Muscle layer of duodenum (tissue), 2 donors: ENCODE measurements around the gene C10orf67.

Source experiments
- H3K27ac ChIP-seq: one replicate; pipeline ENCODE4 v1.7.0; 2013; ENCODE audit warnings: mild to moderate bottlenecking, low read length
- H3K27me3 ChIP-seq: one replicate; pipeline ENCODE4 v1.7.0; 2013; ENCODE audit warnings: low read depth, mild to moderate bottlenecking, control low read depth, low read length
- H3K36me3 ChIP-seq, 2 donors: one replicate each; pipeline ENCODE4 v1.7.0; 2013; ENCODE audit warnings: low read length in 2 of 2, control low read depth in 1 of 2, mild to moderate bottlenecking in 1 of 2; ENCODE audit not compliant: insufficient read depth in 2 of 2, control insufficient read depth in 1 of 2
- H3K4me1 ChIP-seq, 2 donors: one replicate each; pipeline ENCODE4 v1.7.0; 2013; ENCODE audit warnings: low read length in 2 of 2, mild to moderate bottlenecking in 2 of 2, control low read depth in 1 of 2, moderate library complexity in 1 of 2; ENCODE audit not compliant: insufficient read depth in 2 of 2, control insufficient read depth in 1 of 2
- H3K4me3 ChIP-seq, 2 donors: one replicate each; pipeline ENCODE4 v1.7.0; 2013; ENCODE audit warnings: low read length in 2 of 2, low read depth in 1 of 2, mild to moderate bottlenecking in 1 of 2
- H3K9me3 ChIP-seq, 2 donors: one replicate each; pipeline ENCODE4 v1.7.0; 2013; ENCODE audit warnings: low read length in 2 of 2, control low read depth in 1 of 2, mild to moderate bottlenecking in 1 of 2; ENCODE audit not compliant: control insufficient read depth in 1 of 2
- donor health status: healthy.

Gene C10orf67

DNA sequence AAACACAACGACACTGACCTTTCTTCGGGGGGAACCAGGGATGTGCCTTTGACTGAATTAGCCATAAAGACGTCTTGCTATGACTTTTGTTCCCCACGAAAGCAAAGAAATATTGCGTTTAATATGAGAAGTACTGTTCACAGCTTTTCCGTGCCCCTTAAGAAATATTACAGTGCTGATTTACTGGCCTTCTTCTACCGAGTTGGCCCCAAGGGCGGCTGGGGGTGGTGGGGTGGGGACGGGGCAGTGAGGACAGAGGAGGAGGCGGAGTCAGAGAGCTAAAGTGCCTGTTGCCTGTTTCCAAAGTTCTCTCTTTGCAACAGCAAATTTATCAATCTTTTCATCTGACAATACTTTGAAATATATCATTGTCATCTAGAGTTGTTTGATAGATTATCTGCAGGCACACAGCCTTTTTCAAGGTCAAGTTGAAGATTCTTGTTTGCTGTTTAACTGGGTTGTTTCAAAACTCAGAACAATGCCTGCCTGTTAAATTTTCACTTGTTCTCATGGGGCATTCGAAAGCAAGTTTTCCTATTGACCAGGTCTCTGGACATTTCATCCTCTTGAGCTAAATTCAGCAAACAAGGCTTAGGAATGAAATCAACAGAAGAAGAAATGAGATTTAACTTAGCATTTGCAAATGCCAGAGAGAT lies 143.5 kb downstream of the C10orf67 start:
- no peaks in the 10 kb centered on the region for H3K9me3 ChIP-seq
- no peaks in the 10 kb centered on the region for H3K4me1 ChIP-seq
- H3K4me3 ChIP-seq: no peak overlapping the region
- no peaks in the 10 kb centered on the region for H3K36me3 ChIP-seq
- no peak overlapping the region for H3K27ac ChIP-seq
- H3K27me3 ChIP-seq: peaks cover 39% of the 10 kb centered on the region

DNA sequence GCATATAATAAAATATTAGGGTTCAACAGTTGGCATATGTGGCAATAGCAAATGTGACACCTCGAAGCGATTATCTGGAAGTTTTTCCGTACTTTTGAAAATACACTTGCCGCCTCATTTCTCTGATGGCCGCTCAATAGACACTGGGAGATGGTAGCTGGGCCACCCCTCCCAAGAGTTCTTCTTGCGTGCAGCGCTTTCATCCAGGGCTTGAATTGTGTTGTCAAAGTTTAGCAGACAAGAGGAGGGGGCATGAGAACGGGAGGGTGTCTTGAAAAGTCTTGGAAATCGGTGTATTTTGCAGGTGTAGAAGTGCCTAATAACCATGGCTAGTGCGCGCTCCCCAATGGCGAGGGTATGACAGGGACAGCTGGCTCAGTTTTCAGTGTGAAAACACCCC lies 144.0 kb downstream of the C10orf67 start:
- Histone ChIP-seq H3K27ac (no peak overlapping the region), H3K4me3 (no peak overlapping the region), H3K9me3 (no peaks in the 10 kb centered on the region), H3K4me1 (no peaks in the 10 kb centered on the region), H3K36me3 (no peaks in the 10 kb centered on the region), H3K27me3 (peaks cover 42% of the 10 kb centered on the region)

DNA sequence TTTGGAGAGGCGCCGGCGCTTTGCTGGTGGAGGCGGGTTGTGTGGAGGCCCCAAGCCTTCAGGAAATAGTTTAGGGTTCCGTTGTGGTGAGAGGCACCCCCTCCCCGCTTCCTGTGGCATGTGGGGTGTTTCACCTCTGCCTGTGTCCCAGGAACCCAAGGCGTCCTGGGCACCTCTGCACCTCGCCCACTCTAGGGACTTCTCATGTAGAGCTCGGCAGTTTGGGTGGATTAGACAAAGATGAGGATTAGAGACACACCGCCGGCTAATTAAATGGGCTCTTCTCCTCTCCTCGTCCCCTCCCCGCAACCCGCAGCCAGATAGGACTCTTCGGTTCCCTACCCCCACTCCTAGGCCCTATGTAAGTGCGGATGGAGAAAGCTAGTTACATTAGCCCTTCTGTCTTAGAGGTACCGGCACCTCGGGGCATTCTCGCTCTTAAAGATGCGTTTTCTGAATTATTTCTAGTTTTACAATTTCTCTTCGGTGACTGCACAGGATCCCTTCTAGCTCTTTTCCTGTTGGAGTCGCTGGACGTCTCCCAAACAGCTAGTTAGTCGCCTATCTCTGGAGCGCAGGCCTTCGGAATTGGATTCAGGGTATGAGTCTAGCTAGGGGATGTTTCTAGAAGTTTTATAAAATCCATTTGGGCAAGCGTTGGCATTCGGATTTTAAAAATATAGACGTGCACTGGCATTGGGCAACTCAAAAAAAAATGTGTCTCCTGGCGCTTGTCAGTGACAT lies 144.7 kb downstream of the C10orf67 start:
- H3K4me1 ChIP-seq: peaks cover 0 to 4% of the 10 kb centered on the region in 2 donors
- peaks cover 48% of the 10 kb centered on the region for H3K27me3 ChIP-seq
- H3K4me3 ChIP-seq: no peak overlapping the region
- H3K9me3 ChIP-seq: no peaks in the 10 kb centered on the region
- H3K27ac ChIP-seq: no peak overlapping the region
- H3K36me3 ChIP-seq: no peaks in the 10 kb centered on the region

DNA sequence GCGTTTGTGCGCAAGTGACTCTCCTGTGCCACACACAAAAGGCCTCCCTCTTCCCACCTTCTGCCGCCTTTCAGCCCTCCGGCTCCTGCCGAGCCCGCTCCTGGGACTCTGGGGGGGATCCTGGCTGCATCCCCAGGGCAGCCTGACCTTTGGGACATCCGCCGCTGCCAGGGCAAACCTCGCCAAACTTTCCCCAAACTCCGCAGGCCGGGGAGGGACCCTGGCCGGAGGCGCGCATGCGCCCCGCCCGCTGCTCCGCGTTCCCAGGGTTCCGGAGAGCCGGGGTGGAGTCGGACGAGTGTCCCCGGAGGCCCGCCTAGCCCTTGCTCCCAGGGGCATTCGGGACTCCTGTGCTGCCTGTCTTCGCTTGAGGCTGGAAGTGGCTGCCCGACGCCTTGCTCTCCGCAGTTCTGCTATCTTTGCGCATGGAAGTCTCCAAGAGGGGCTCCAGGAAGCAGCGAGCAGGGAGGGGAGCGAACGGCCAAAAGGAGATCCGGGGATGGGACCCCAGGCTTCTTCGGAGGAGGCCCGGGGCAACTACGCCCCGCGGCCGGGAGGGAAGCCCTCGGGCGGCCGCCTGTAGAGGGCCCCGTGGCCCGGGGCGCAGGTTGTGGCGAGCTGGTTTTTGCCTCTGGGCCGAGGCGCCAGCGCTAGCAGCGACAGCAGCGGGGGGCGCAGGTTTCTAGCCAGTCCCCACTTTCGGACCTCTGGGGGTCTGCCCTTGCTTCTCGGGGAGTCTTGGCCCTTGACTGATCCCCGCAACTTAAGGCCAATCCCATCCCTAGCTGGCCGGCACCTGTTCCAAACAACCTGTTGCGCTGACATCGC lies 145.4 kb downstream of the C10orf67 start:
- peaks cover 49% of the 10 kb centered on the region for H3K27me3 ChIP-seq
- H3K9me3 ChIP-seq: no peaks in the 10 kb centered on the region
- H3K4me1 ChIP-seq: peaks cover 0 to 8% of the 10 kb centered on the region in 2 donors
- no peak overlapping the region for H3K27ac ChIP-seq
- no peaks in the 10 kb centered on the region for H3K36me3 ChIP-seq
- no peak overlapping the region for H3K4me3 ChIP-seq

DNA sequence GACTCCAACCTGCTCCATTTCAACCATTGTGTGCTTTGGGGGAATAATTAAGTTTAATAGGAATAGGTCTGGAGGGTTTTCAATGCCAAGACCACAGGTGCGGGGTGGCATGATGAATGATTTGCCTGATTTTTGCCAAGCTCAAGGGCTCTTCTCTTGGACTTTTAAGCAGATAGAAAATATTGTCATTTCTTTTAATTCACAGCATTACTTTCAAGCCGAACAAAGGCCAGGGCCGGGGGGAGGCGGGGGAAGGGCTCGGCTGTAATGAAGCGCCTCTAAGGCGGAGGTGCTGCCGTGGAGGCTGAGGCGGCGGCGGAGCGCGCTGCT lies 146.0 kb downstream of the C10orf67 start:
- Histone ChIP-seq H3K27ac (no peak overlapping the region), H3K4me3 (no peak overlapping the region), H3K4me1 (peaks cover 0 to 9% of the 10 kb centered on the region in 2 donors), H3K9me3 (no peaks in the 10 kb centered on the region), H3K27me3 (peaks cover 46% of the 10 kb centered on the region), H3K36me3 (no peaks in the 10 kb centered on the region)

DNA sequence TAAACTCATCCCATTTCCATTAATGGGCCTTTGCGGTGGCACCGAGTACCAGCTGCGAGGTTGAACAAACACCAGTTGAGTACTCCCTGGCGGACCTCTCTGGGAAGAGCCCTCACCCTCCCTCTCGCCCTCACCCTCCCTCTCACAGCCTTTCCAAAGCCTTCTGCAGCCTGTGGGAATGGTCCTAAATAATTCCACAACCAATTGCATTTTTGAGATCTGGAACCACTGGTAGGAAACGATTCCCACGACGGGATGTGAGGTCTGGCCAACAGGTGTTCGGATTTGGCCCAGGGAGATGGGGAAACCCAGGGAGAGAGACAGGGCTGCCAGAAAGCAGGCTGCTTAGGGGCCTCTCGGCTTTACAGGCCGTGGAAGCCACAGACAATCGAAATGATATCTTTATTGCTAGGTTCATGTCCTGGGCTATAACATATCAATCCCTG lies 147.2 kb downstream of the C10orf67 start:
- Histone ChIP-seq H3K27ac (no peak overlapping the region), H3K4me3 (no peak overlapping the region), H3K36me3 (no peaks in the 10 kb centered on the region), H3K27me3 (peaks cover 41% of the 10 kb centered on the region), H3K9me3 (no peaks in the 10 kb centered on the region), H3K4me1 (peaks cover 0 to 16% of the 10 kb centered on the region in 2 donors)

DNA sequence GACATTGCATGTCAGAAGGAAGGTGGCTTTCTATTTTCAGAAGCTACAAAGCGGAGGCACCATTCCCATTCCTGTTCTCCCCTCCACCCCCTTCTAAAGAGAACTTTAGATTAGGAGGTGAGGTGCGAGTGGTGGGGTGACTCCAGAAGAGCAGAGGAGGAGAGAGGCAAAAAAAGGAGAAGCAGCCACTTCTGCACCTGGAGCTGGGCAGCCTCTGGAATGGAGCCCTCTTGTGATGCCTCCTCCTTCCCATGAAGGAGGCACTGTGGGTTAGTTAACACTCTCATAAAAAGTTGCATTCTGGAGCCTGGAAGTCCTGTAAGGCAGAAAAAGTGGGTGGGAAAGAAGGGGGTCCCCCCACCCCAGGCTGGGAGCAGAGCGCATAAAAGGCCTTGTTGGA lies 147.7 kb downstream of the C10orf67 start:
- Histone ChIP-seq H3K27ac (no peak overlapping the region), H3K9me3 (no peaks in the 10 kb centered on the region), H3K27me3 (peaks cover 41% of the 10 kb centered on the region), H3K4me1 (peaks cover 0 to 21% of the 10 kb centered on the region in 2 donors), H3K4me3 (no peak overlapping the region), H3K36me3 (no peaks in the 10 kb centered on the region)

DNA sequence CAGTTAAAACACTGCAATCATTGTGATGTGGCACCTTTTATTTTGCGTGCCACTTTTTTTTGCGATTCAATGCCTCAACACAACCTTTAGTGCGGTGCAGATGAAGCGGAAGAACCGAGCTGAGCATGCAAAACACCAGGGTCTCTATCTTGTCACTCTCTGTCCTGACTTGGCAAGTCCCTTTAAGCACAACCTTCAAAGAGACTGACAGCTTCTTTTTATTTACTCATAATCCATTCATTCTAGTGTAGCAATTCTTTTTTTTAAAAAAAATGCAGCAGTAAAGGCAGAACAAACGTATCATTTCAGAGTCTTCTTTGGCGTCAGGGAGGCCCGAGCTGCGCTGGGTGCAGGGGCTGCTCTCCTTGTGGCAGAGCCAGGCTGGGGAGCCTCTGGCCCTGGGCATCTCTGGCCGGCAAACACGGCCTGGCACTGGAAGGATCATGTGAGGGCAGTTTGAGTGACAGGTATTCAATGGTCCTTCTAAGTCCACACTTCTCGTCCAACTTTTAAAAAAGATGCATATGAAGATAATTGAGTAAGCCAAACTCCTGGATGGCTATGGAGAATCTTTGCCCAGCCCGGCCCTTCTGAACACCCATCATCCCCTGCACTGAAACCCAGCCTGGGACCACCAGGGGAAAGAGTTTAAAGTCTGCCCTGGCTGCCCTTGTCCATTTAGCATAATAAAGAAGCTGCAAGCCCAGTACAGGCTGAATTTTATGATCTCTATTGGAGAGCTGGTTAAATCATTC lies 148.6 kb downstream of the C10orf67 start:
- no peak overlapping the region for H3K27ac ChIP-seq
- H3K4me1 ChIP-seq: peaks cover 0 to 27% of the 10 kb centered on the region in 2 donors
- H3K4me3 ChIP-seq: no peak overlapping the region
- peaks cover 44% of the 10 kb centered on the region for H3K27me3 ChIP-seq
- no peaks in the 10 kb centered on the region for H3K36me3 ChIP-seq
- no peaks in the 10 kb centered on the region for H3K9me3 ChIP-seq

DNA sequence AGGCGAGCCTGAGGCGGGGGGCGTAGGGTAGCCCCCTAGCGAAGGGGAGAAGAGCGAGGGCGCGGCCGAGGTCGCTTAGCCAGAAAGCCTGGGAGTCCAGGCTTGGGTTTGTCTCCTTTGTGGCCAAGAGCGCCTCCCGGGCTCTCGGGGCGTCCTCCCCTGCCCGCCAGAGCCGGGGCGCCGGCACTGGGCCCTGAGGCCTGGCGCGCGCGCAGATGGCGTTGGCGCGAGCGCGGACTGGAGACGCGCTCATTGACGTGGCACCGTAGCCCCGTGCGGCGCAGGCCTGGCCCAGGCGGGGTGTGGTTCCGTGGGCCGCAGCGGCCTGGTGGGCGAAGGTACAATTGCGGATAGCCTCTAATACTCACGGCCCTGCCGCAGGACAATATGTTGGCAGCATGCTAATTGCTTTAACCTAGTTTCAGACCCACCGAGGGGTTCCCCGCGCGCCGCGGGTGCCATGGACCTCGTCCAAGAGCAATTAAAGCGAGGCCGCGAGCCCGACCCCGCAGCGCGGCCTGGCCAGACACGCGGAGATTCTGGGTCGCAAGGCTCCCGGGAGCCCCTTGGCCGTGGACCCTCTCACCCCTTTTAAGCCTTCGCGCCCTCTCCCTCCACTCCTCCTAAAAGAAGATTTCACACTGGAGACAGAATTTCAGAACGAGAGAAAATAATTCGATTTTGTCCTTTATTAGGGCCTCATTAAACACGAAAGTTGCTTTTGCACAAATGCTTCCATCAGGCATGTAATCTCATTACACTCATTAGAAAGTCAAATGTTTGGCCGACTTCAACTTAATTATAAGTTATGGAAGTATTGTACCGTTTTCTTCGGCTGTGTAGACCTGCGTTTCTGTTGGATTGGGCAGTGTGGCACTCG lies 149.4 kb downstream of the C10orf67 start:
- H3K9me3 ChIP-seq: no peaks in the 10 kb centered on the region
- H3K27me3 ChIP-seq: peaks cover 41% of the 10 kb centered on the region
- peak overlapping the region in 1 of 2 donors; percentile 35 for H3K4me3 ChIP-seq
- H3K36me3 ChIP-seq: no peaks in the 10 kb centered on the region
- no peak overlapping the region for H3K27ac ChIP-seq
- peaks cover 0 to 27% of the 10 kb centered on the region in 2 donors for H3K4me1 ChIP-seq

DNA sequence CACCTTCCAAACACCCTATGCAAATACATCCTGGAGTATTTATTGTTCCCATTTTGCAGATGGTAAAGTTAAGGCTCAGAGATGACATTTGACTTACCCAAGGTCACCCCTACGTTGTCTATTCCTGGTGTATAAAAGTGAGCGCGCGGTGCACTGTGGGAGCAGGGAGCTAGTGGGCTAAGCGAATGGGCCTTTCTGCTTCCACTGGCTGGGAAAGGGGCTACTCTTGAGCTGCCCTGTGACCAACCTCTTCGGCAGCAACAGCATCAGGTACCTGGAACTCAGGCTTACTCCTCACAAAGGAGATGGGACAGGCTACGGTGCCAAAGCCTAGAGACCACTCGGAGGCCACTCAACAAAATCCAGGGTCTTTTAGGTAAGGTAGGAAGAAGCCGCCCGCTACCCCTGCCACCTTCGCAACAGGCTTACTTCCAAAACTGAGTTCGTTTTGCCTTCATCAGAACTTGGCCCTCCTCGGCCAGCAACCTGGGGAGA lies 150.1 kb downstream of the C10orf67 start:
- H3K9me3 ChIP-seq: no peaks in the 10 kb centered on the region
- no peak overlapping the region for H3K27ac ChIP-seq
- H3K4me3 ChIP-seq: peak overlapping the region in 1 of 2 donors; percentile 35
- no peaks in the 10 kb centered on the region for H3K36me3 ChIP-seq
- peaks cover 0 to 27% of the 10 kb centered on the region in 2 donors for H3K4me1 ChIP-seq
- peaks cover 38% of the 10 kb centered on the region for H3K27me3 ChIP-seq
